ENCODE measurements around the gene DGKH. TPM values are rescaled to one million over a fixed set of nuclear protein-coding genes. Genes with fewer than 3 reads are reported as not detected.

The DGKH gene
- total and polyA plus RNA-seq, 2 of the 13 experiments (the other 11 are each of a cell fraction or from before 2014, with no cell fraction given): 0.01 to 0.13 TPM

GRCh38 chr13:42061943-42062342, 13.5 kb downstream of the DGKH start:
- FAIRE-seq (no peak), DNase-seq (ENCODE audit: low spot score) (no peak), ATAC-seq (no peak)
- H3K79me2 ChIP-seq (ENCODE audit: insufficient read depth, low read length): no peaks in the 10 kb centered on the region
- no peak overlapping the region for H3K4me2 ChIP-seq (ENCODE audit: low read depth, low read length)
- in situ Hi-C loops (cut with HindIII; ENCODE audit: extremely low pct_ligation_motif_present, low pct_unique_long_range_greater_than_20kb): no loop called here
- no peaks in the 10 kb centered on the region for H3K36me3 ChIP-seq (replicated peaks in 1 of 2; ENCODE audit: control insufficient read depth in 1 of 2, insufficient read depth in 2 of 2, low read length in 2 of 2)
- no peaks in the 10 kb centered on the region for H4K20me1 ChIP-seq (ENCODE audit: insufficient read depth, low read length)
- H3K4me1 ChIP-seq (ENCODE audit: insufficient read depth, low read length): no peaks in the 10 kb centered on the region
- H3K4me3 ChIP-seq (replicated peaks in 1 of 3; ENCODE audit: insufficient read depth in 1 of 3, low read depth in 2 of 3, low read length in 3 of 3): no peak overlapping the region
- H3K9ac ChIP-seq (ENCODE audit: insufficient read depth, low read depth, low read length): no peak overlapping the region
- no peaks in the 10 kb centered on the region for H3K9me3 ChIP-seq (ENCODE audit: low read length)
- ChIA-PET POLR2A (no interaction called here), CTCF (ENCODE audit: low intra/inter-chr PET ratio, low total read pairs) (no interaction called here)
- no peak overlapping the region for H3K27ac ChIP-seq (ENCODE audit: extremely low read length, insufficient read depth, low read length)
- intact Hi-C loops (cut with micrococcal nuclease; ENCODE audit: unreplicated experiment): no loop called here
- no TSS peak for BruUV-seq (replicated peaks)
- H3K27me3 ChIP-seq (ENCODE audit: control insufficient read depth in 1 of 2, insufficient read depth in 2 of 2, low read length in 2 of 2): no peaks in the 10 kb centered on the region
- H2AFZ ChIP-seq (ENCODE audit: low read length): no peak overlapping the region
- TF ChIP-seq, protein P1, sequence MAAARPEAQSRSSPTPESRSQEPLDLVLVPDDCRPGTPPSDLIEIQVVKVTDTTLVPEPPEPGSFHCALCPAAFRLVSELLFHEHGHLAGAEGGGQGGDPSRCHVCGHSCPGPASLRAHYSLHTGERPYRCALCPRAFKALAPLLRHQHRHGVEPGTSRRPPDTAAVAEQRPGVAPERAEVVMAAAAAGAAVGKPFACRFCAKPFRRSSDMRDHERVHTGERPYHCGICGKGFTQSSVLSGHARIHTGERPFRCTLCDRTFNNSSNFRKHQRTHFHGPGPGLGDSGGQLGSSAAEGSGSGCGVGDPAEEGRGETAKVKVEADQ (CRISPR knock-in tag; IDR thresholded peaks at IDR 0.05; ENCODE audit: borderline replicate concordance): no peak
- TF ChIP-seq PRDM15 (CRISPR knock-in tag; IDR thresholded peaks at IDR 0.05) (no peak), IKZF4 (CRISPR knock-in tag; IDR thresholded peaks at IDR 0.05; ENCODE audit: borderline replicate concordance, low read depth, not compliant biosample characterization) (no peak), NFKB2 (CRISPR knock-in tag; IDR thresholded peaks at IDR 0.05; ENCODE audit: borderline replicate concordance) (no peak), HNRNPLL (IDR thresholded peaks at IDR 0.05; ENCODE audit: low read depth, low read length, poor library complexity, severe bottlenecking) (no peak), TRAFD1 (CRISPR knock-in tag; IDR thresholded peaks at IDR 0.05; ENCODE audit: borderline replicate concordance) (no peak), TBX3 (IDR thresholded peaks at IDR 0.05; ENCODE audit: borderline replicate concordance) (no peak), ZBTB8A (CRISPR knock-in tag; IDR thresholded peaks at IDR 0.05; ENCODE audit: borderline replicate concordance, low read depth) (no peak), KDM5A (IDR thresholded peaks at IDR 0.05; ENCODE audit: borderline replicate concordance, low read length) (no peak), RBM39 (IDR thresholded peaks at IDR 0.05; ENCODE audit: low read depth, low read length, poor library complexity, severe bottlenecking) (no peak), GFI1 (CRISPR knock-in tag; IDR thresholded peaks at IDR 0.05; ENCODE audit: borderline replicate concordance) (no peak), ZNF703 (CRISPR knock-in tag; IDR thresholded peaks at IDR 0.05; ENCODE audit: borderline replicate concordance) (no peak), HOXA9 (CRISPR knock-in tag; IDR thresholded peaks at IDR 0.05; ENCODE audit: borderline replicate concordance) (no peak), RELA (CRISPR knock-in tag; IDR thresholded peaks at IDR 0.05) (no peak), KAT7 (CRISPR knock-in tag; IDR thresholded peaks at IDR 0.05; ENCODE audit: borderline replicate concordance) (no peak), ZNF207 (IDR thresholded peaks at IDR 0.05; ENCODE audit: borderline replicate concordance) (no peak), ZFAT (CRISPR knock-in tag; conservative IDR thresholded peaks at IDR 0.05) (no peak)
